GM12872 (cell line): Measurements from ENCODE around the gene DNM3.

ENCODE experiments used
- CTCF ChIP-seq: IDR thresholded peaks from 3 replicates; pipeline ENCODE4 v1.5.1; 2011; ENCODE audit warnings: low read depth, mild to moderate bottlenecking, low read length, moderate library complexity; ENCODE audit not compliant: insufficient read depth

The DNM3 gene

GRCh38 chr1:172140072-172140471, 298.8 kb downstream of the DNM3 start:
- no peak for TF ChIP-seq CTCF

GRCh38 chr1:172140591-172140990, 299.3 kb downstream of the DNM3 start:
- TF ChIP-seq CTCF: no peak

GRCh38 chr1:172141341-172141881, 300.1 kb downstream of the DNM3 start:
- TF ChIP-seq CTCF: no peak

- no peak for TF ChIP-seq CTCF
Measured at GRCh38 chr1:172142324-172142723, 301.0 kb downstream of the DNM3 start.

GRCh38 chr1:172143384-172144055, 302.2 kb downstream of the DNM3 start:
- TF ChIP-seq CTCF: no peak

- TF ChIP-seq CTCF: no peak
Measured at GRCh38 chr1:172144445-172145061, 303.3 kb downstream of the DNM3 start.

GRCh38 chr1:172145231-172145651, 303.9 kb downstream of the DNM3 start:
- TF ChIP-seq CTCF: no peak
